Smooth muscle cell (in vitro differentiated cells): ENCODE data around the gene ITM2C. TPM values are rescaled to one million over a fixed set of nuclear protein-coding genes. Genes with fewer than 3 reads are reported as not detected.

Experiments
- DNase-seq: peaks from one replicate; lab custom pipeline; 2025; ENCODE audit not compliant: unreplicated experiment; lab: John Stamatoyannopoulos, UW
- H2AFZ ChIP-seq: fragments of 200-600 bp; sonication (generic); 2 replicates; pipeline ENCODE4 v1.6.0; 2016; ENCODE audit warnings: antibody characterized with exemption, low read depth, mild to moderate bottlenecking
- H3F3A ChIP-seq: fragments of 200-600 bp; sonication (generic); 2 replicates; pipeline ENCODE4 v1.6.0; 2017; ENCODE audit warnings: antibody characterized with exemption, low read depth
- H3K27ac ChIP-seq: fragments of 200-600 bp; sonication (generic); 2 replicates; pipeline ENCODE4 v1.5.1; 2016; ENCODE audit warnings: low read depth, mild to moderate bottlenecking
- H3K27me3 ChIP-seq: fragments of 200-600 bp; sonication (generic); 2 replicates; pipeline ENCODE4 v1.6.1; 2016; ENCODE audit warnings: low read depth, mild to moderate bottlenecking
- H3K36me3 ChIP-seq: fragments of 200-600 bp; sonication (generic); 2 replicates; pipeline ENCODE4 v1.5.1; 2016; ENCODE audit warnings: low read depth
- H3K4me1 ChIP-seq: fragments of 200-600 bp; sonication (generic); 2 replicates; pipeline ENCODE4 v1.5.1; 2016; ENCODE audit warnings: low read depth
- H3K4me2 ChIP-seq: fragments of 200-600 bp; sonication (generic); 2 replicates; pipeline ENCODE4 v1.6.0; 2016; ENCODE audit warnings: mild to moderate bottlenecking
- H3K4me3 ChIP-seq: fragments of 200-600 bp; sonication (generic); 2 replicates; pipeline ENCODE4 v1.5.1; 2016; ENCODE audit warnings: mild to moderate bottlenecking
- H3K79me2 ChIP-seq: fragments of 200-600 bp; sonication (generic); 2 replicates; pipeline ENCODE4 v1.6.0; 2016; ENCODE audit warnings: low read depth, mild to moderate bottlenecking
- H3K9ac ChIP-seq: fragments of 200-600 bp; sonication (generic); 2 replicates; pipeline ENCODE4 v1.6.0; 2016; ENCODE audit warnings: low read depth
- H3K9me3 ChIP-seq: fragments of 200-600 bp; sonication (generic); replicated peaks from 2 replicates; pipeline ENCODE4 v1.5.1; 2016; ENCODE audit warnings: low read depth
- H4K20me1 ChIP-seq: fragments of 200-600 bp; sonication (generic); 2 replicates; pipeline ENCODE4 v1.6.0; 2016; ENCODE audit warnings: low read depth
- CTCF ChIP-seq: fragments of 200-600 bp; sonication (generic); IDR thresholded peaks from 2 replicates; pipeline ENCODE4 v1.5.1; 2017; ENCODE audit warnings: borderline replicate concordance, mild to moderate bottlenecking, antibody characterized with exemption; ENCODE audit not compliant: insufficient read depth, poor library complexity, severe bottlenecking
- WGBS: methylation state at CpG from one replicate; pipeline ENCODE4 v1.1.7; 2016; ENCODE audit warnings: low lambda C conversion rate; 5-methylcytosine and 5-hydroxymethylcytosine counted together
- polyA plus RNA-seq: library from polyadenylated mRNA; unstranded; fragments of >200 nt; fragmentation: Nextera tagmentation; extraction: Ambion mirVana; gene quantifications from 2 replicates; pipeline ENCODE4 v1.2.1, GENCODE V29; 2016
- total RNA-seq: library from RNA; depleted of rRNA; stranded (reverse); fragments of >200 nt; gene quantifications from 2 replicates; pipeline ENCODE4 v1.2.3, GENCODE V29; 2014

Gene ITM2C
- total RNA-seq (344 and 532 TPM in 2 replicates), polyA plus RNA-seq (458 and 600 TPM in 2 replicates)

DNA sequence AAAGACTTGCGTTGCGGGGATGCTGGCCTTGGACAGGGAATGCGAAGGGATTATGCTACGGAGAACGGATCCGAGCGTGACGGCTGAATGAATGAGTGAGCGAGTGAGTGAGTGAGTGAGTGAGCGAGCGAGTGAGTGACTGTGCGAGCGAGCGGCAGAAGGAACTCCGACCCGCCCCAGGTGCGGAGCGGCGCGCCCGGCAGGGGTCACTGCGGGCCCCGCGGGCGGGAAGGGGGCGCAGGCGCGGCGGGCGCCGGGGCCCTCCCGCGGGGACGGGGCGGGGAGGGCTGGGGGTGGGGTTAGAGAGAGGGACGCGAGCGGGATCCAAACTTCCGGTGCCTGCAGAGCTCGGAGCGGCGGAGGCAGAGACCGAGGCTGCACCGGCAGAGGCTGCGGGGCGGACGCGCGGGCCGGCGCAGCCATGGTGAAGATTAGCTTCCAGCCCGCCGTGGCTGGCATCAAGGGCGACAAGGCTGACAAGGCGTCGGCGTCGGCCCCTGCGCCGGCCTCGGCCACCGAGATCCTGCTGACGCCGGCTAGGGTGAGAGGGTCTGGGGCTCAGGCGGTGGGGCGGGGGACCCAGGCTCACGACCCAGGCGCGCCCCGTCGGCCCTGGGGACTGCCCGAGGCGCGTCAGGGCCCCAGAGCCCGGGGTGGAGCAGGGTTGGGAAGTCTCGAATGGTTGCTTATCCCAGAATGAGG is at the start of gene ITM2C:
Gene ITM2C, plus strand, starts transcription at position 338 of the 702 bp plus-strand sequence. Its CDS starts 84 bp downstream, at position 422.
- WGBS = under 1% methylated on average over 27 of the region's 76 CpGs

DNA sequence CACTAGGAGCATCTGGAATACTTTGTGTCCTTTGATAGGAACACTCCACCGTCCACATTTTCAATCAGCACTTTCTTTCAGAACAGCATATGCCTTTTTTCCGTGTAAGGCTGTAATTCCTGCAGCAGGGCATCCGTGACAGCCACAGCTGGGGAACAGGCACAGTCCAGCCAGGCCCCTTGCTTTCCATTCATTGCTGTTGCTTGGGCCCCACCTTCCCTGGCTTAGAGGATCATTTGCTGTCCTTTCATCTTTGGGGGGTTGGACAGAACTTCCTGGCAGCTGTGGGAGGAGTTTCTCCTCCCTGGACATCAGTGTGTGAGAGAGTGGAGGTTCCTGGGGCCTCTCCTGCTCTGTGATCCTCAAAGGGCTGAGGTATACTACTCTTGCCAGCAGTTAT is 49.7 kb upstream of the ITM2C start:
- no peak for TF ChIP-seq CTCF
- H3K27me3 ChIP-seq = no peaks in the 10 kb centered on the region
- H3K4me3 ChIP-seq = no peak overlapping the region
- H3K9ac ChIP-seq = no peak overlapping the region
- no peaks in the 10 kb centered on the region for H3K4me1 ChIP-seq
- peaks cover 3% of the 10 kb centered on the region for H3F3A ChIP-seq
- no peak overlapping the region for H3K4me2 ChIP-seq
- no peak for DNase-seq
- WGBS = 34% methylated on average over 3 of the region's 3 CpGs
- H4K20me1 ChIP-seq = peaks cover 5% of the 10 kb centered on the region
- H3K9me3 ChIP-seq = no peaks in the 10 kb centered on the region
- H3K79me2 ChIP-seq = no peaks in the 10 kb centered on the region
- no peak overlapping the region for H3K27ac ChIP-seq
- H2AFZ ChIP-seq = no peak overlapping the region
- H3K36me3 ChIP-seq = peaks cover 5% of the 10 kb centered on the region

More for the DNA sequence above, at the start of gene ITM2C:
- Histone ChIP-seq H3K4me1 (peaks cover 40% of the 10 kb centered on the region), H2AFZ (peak within 1 kb of the TSS; percentile 93), H3K27me3 (no peaks in the 10 kb centered on the region), H4K20me1 (peaks cover 35% of the 10 kb centered on the region), H3K27ac (peak within 1 kb of the TSS; percentile 54), H3K36me3 (no peaks in the 10 kb centered on the region), H3K9me3 (no peaks in the 10 kb centered on the region), H3K4me2 (peak within 1 kb of the TSS; percentile 95), H3K9ac (peak within 1 kb of the TSS; percentile 60), H3K79me2 (peaks cover 15% of the 10 kb centered on the region), H3F3A (peaks cover 4% of the 10 kb centered on the region), H3K4me3 (peak within 1 kb of the TSS; percentile 88)
- DNase-seq = peak; percentile 64
- TF ChIP-seq CTCF = peak; percentile 43

GRCh38 chr2:230816735-230817134 is 48.0 kb upstream of the ITM2C start:
- H3K27ac ChIP-seq = no peak overlapping the region
- no peaks in the 10 kb centered on the region for H3K36me3 ChIP-seq
- peaks cover 3% of the 10 kb centered on the region for H3F3A ChIP-seq
- no peaks in the 10 kb centered on the region for H3K27me3 ChIP-seq
- H2AFZ ChIP-seq = no peak overlapping the region
- no peaks in the 10 kb centered on the region for H3K4me1 ChIP-seq
- WGBS = 97% methylated on average over 7 of the region's 7 CpGs
- no peaks in the 10 kb centered on the region for H3K79me2 ChIP-seq
- no peaks in the 10 kb centered on the region for H3K9me3 ChIP-seq
- peaks cover 5% of the 10 kb centered on the region for H4K20me1 ChIP-seq
- no peak overlapping the region for H3K9ac ChIP-seq
- no peak for TF ChIP-seq CTCF
- H3K4me2 ChIP-seq = no peak overlapping the region
- no peak for DNase-seq
- no peak overlapping the region for H3K4me3 ChIP-seq

DNA sequence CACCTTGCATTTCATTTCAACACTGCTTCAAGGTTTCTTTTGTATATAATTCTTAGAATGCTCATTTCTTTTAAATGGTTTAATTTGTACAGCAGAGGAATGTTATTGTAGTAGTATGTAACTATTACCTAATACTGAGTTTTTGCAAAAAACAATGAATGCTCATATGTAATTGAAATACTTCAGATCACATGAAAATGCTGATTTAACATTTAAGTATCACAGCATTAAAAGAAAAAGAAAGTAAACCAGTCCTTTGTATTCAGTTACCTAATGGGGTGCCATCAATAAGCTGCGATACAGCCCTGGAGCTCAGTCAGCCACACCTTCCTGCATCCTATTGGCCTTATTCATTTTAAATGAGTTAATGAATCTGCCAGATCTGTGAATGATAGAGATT is 45.3 kb upstream of the ITM2C start:
- no peak for TF ChIP-seq CTCF
- 96% methylated on average over 1 of the region's 1 CpG for WGBS
- no peak overlapping the region for H3K4me2 ChIP-seq
- H3K9ac ChIP-seq = no peak overlapping the region
- H3F3A ChIP-seq = no peaks in the 10 kb centered on the region
- no peak for DNase-seq
- no peaks in the 10 kb centered on the region for H3K27me3 ChIP-seq
- no peaks in the 10 kb centered on the region for H3K36me3 ChIP-seq
- no peak overlapping the region for H3K4me3 ChIP-seq
- H3K9me3 ChIP-seq = no peaks in the 10 kb centered on the region
- H3K79me2 ChIP-seq = no peaks in the 10 kb centered on the region
- peaks cover under 1% of the 10 kb centered on the region for H4K20me1 ChIP-seq
- H3K4me1 ChIP-seq = no peaks in the 10 kb centered on the region
- H2AFZ ChIP-seq = no peak overlapping the region
- no peak overlapping the region for H3K27ac ChIP-seq
